HUES6 (cell line): ENCODE data around the gene FBRSL1.

Experiments
- H3K27ac ChIP-seq: 2 replicates; pipeline ENCODE4 v1.7.0; 2013; ENCODE audit warnings: low read depth, mild to moderate bottlenecking, low read length, inconsistent platforms
- H3K27me3 ChIP-seq: 2 replicates; pipeline ENCODE4 v1.6.1; 2013; ENCODE audit warnings: low read length; ENCODE audit not compliant: control insufficient read depth, insufficient read depth
- H3K36me3 ChIP-seq: 2 replicates; pipeline ENCODE4 v1.6.1; 2013; ENCODE audit warnings: low read length; ENCODE audit not compliant: control insufficient read depth, insufficient read depth
- H3K4me1 ChIP-seq: 2 replicates; pipeline ENCODE4 v1.6.1; 2013; ENCODE audit warnings: low read length; ENCODE audit not compliant: control insufficient read depth, insufficient read depth
- H3K4me3 ChIP-seq: 2 replicates; pipeline ENCODE4 v1.5.1; 2013; ENCODE audit warnings: low read depth, low read length
- H3K9ac ChIP-seq: one replicate; pipeline ENCODE4 v1.6.1; 2013; ENCODE audit warnings: mild to moderate bottlenecking, low read length
- H3K9me3 ChIP-seq: 2 replicates; pipeline ENCODE4 v1.6.1; 2013; ENCODE audit warnings: low read depth, low read length; ENCODE audit not compliant: control insufficient read depth, insufficient read depth

The FBRSL1 gene

DNA sequence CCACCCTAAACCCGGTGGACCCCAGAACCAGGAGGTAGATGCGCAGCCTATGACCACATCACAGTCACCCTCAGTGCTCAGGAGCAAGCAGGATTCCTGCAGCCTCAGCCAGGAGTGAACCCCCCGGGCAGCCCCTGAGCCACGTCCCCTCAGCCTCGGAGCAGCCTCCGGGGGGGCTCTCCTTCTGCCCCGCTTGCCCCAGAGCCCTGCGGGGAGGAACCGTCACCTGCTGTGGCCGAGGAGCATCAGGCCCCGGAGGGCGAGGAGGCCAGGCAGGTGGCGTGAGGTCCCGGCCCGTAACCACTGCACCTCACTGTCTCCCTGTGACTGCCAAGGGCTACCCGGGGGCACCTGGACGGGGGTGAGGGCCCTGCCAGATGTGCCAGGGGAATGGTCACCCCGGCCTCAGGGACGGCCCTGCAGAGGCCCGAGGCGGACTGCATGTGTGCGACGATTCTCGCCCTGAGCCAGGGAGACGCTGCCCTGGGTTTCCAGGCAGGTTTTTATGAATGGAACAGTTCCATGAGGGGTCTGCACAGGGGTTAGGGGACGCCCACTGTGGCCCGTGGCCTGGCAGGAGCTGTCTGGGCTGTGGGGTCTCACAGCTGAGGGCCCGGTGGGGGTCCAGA lies 58.6 kb downstream of the FBRSL1 start:
- H3K27me3 ChIP-seq = peaks cover 100% of the 10 kb centered on the region
- H3K4me1 ChIP-seq = peaks cover 12% of the 10 kb centered on the region
- no peak overlapping the region for H3K27ac ChIP-seq
- no peak overlapping the region for H3K4me3 ChIP-seq
- H3K9ac ChIP-seq = no peak overlapping the region
- no peaks in the 10 kb centered on the region for H3K36me3 ChIP-seq
- H3K9me3 ChIP-seq = no peaks in the 10 kb centered on the region

DNA sequence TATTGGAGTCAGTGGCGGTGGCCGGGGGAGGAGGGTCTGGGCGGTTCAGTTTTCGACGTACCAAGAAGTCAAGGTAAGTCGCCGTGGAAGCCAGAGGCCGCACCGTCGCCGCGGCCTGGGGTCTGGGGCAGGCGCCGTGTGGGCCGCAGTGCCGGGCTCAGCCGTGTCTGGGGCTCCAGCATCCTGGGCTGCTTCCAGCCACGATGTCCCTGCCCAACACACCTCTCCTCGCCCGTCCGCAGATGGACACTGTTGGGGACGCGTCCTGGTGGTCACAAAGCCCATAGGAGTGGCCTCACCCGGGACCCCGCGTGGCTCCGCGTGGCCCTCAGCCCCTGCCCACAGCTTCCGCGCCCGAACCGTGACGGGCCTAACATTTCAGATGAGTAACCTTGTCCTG lies 59.1 kb downstream of the FBRSL1 start:
- Histone ChIP-seq H3K9me3 (no peaks in the 10 kb centered on the region), H3K27ac (no peak overlapping the region), H3K4me3 (no peak overlapping the region), H3K27me3 (peaks cover 100% of the 10 kb centered on the region), H3K4me1 (peaks cover 12% of the 10 kb centered on the region), H3K36me3 (no peaks in the 10 kb centered on the region), H3K9ac (no peak overlapping the region)

DNA sequence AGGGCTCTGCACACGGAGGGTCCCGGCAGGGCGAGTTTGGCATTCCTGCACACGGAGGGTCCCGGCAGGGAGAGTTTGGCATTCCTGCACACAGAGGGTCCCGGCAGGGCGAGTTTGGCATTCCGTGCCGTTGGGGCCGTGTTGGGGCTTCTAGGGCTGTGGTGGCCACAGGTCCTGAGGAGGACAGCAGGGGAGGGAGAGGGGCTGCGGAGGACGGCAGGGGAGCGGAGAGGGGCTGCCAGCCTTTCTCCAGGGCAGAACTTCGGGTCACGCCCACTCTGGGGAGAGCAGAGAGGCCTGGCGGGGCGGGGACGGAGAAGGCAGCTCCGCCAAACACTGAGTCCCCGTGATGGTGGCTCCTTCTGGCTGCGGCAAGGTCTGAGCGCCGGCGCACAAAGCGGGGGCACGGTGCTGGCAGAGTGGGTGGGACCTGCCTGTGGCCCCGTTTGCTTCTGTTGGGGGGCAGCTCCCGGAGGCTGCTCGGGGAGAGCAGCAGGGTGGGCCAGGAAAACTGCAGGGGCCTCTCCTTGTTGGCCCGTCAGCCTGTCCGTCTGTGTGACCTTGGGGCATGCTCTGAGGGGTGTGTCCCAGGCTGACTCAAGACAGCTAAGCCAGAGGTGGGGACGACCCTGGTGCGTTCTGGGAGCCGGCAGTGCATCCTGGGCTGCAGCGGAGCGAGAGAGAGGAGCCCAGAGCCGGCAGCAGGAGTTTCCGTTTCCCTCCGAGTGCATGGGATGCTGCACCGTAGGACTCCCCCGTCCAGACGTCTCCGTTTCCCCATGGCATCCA lies 60.3 kb downstream of the FBRSL1 start:
- Histone ChIP-seq H3K27me3 (peaks cover 95% of the 10 kb centered on the region), H3K27ac (no peak overlapping the region), H3K9ac (no peak overlapping the region), H3K36me3 (no peaks in the 10 kb centered on the region), H3K4me3 (peak overlapping the region; percentile 61), H3K4me1 (peaks cover 12% of the 10 kb centered on the region), H3K9me3 (no peaks in the 10 kb centered on the region)

GRCh38 chr12:132550830-132551640 lies 61.1 kb downstream of the FBRSL1 start:
- Histone ChIP-seq H3K36me3 (no peaks in the 10 kb centered on the region), H3K27ac (no peak overlapping the region), H3K4me3 (peak overlapping the region; percentile 61), H3K9ac (no peak overlapping the region), H3K4me1 (peaks cover 12% of the 10 kb centered on the region), H3K9me3 (no peaks in the 10 kb centered on the region), H3K27me3 (peaks cover 94% of the 10 kb centered on the region)

DNA sequence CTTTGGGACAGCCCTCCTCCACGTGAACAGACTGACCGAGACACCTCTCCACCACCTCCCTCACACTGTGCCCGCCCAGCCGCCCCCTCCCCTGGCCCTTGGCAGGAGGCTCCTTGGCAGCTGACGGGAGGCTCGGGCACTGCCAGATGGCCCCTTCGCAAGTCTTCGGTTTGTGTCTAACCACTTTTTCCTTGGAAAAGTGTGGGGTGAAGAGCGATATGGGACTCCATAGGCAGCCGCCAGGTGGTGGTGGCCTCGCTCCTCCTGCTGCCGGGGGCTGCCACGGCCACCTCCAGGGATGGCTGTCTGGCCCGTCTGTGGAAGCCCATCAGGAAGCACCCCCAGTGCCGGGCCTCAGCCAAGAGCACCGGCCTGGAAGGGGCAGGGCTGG lies 61.7 kb downstream of the FBRSL1 start:
- Histone ChIP-seq H3K27me3 (peaks cover 91% of the 10 kb centered on the region), H3K36me3 (no peaks in the 10 kb centered on the region), H3K9me3 (no peaks in the 10 kb centered on the region), H3K4me1 (peaks cover 12% of the 10 kb centered on the region), H3K9ac (no peak overlapping the region), H3K4me3 (no peak overlapping the region), H3K27ac (no peak overlapping the region)

DNA sequence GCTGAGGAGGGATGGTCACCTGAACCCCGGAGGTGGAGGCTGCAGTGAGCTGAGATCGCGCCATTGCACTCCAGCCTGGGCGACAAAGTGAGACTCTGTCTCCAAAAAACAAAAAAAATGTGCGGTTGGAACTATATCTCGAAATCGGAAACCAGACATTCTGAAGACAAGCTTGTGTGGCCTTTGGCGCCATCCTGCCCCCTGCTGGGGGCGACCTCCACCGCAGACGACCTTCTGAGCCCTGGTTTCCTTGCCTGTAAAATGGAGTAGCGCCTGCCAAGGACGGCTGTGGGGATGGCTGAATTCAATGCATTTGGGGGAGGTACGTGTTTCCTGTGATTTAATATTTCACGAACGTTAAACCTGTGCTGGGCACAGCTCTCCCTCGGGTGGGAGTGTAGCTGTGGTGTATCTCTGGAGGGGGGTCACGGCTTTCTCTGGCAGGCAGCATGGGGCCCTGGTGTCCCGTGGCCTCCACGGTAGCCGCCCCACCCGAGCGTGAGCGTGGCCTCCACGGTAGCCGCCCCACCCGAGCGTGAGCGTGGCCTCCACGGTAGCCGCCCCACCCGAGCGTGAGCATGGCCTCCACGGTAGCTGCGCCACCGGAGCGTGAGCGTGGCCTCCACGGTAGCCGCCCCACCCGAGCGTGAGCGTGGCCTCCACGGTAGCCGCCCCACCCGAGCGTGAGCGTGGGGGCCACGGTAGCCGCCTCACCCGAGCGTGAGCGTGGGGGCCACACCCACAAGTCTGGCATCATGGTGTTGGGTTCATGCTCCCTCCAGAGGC lies 65.1 kb downstream of the FBRSL1 start:
- H3K4me3 ChIP-seq = no peak overlapping the region
- peaks cover 87% of the 10 kb centered on the region for H3K27me3 ChIP-seq
- H3K36me3 ChIP-seq = no peaks in the 10 kb centered on the region
- H3K27ac ChIP-seq = no peak overlapping the region
- no peak overlapping the region for H3K9ac ChIP-seq
- no peaks in the 10 kb centered on the region for H3K9me3 ChIP-seq
- H3K4me1 ChIP-seq = peaks cover 9% of the 10 kb centered on the region; the same call in 1 of the 2 replicates

GRCh38 chr12:132555686-132556085 lies 65.7 kb downstream of the FBRSL1 start:
- Histone ChIP-seq H3K27ac (no peak overlapping the region), H3K9me3 (no peaks in the 10 kb centered on the region), H3K4me1 (peaks cover 2% of the 10 kb centered on the region; the same call in 1 of the 2 replicates), H3K27me3 (peaks cover 81% of the 10 kb centered on the region), H3K36me3 (no peaks in the 10 kb centered on the region), H3K9ac (no peak overlapping the region), H3K4me3 (no peak overlapping the region)

GRCh38 chr12:132556216-132556615 lies 66.3 kb downstream of the FBRSL1 start:
- Histone ChIP-seq H3K4me3 (no peak overlapping the region), H3K9ac (no peak overlapping the region), H3K9me3 (no peaks in the 10 kb centered on the region), H3K27me3 (peaks cover 80% of the 10 kb centered on the region), H3K4me1 (peaks cover under 1% of the 10 kb centered on the region), H3K27ac (no peak overlapping the region), H3K36me3 (no peaks in the 10 kb centered on the region)

DNA sequence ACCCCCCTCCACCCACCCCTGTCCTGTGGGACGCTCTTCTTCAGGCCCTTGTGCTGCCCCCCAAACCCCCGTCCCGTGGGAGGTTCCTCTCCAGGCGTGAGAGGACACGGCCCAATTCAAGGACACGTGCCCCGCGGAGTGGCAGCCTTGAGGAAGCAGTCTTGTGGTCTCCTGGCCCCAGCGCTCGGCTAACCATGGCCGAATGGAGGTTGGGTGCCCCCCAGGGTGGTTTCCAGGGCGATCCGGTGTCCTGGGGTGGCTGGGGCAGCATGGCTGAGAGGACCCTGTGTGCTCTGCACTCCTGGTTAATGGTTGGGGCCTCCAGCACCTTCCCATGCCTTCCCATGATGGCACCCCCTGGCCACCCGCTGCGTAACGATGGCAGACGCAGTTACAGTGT lies 66.8 kb downstream of the FBRSL1 start:
- H3K27ac ChIP-seq = no peak overlapping the region
- H3K4me1 ChIP-seq = peaks cover 6% of the 10 kb centered on the region
- peaks cover 74% of the 10 kb centered on the region for H3K27me3 ChIP-seq
- H3K4me3 ChIP-seq = no peak overlapping the region
- no peaks in the 10 kb centered on the region for H3K36me3 ChIP-seq
- no peak overlapping the region for H3K9ac ChIP-seq
- H3K9me3 ChIP-seq = no peaks in the 10 kb centered on the region

GRCh38 chr12:132557291-132558015 lies 67.5 kb downstream of the FBRSL1 start:
- peaks cover 6% of the 10 kb centered on the region for H3K4me1 ChIP-seq
- no peak overlapping the region for H3K4me3 ChIP-seq

More at GRCh38 chr12:132557291-132558015, 67.5 kb downstream of the FBRSL1 start:
- Histone ChIP-seq H3K27me3 (peaks cover 67% of the 10 kb centered on the region), H3K9ac (no peak overlapping the region), H3K9me3 (no peaks in the 10 kb centered on the region), H3K36me3 (no peaks in the 10 kb centered on the region), H3K27ac (no peak overlapping the region)
